GM12878 (cell line): ENCODE data around the gene SMARCC2. TPM values are rescaled to one million over a fixed set of nuclear protein-coding genes. Genes with fewer than 3 reads are reported as not detected.
"Not testable (repeated sequence)": the region's sequence is repeated elsewhere in the genome, so short reads cannot be mapped to it uniquely, and the experiment has no call there.

Experiments
- ATAC-seq: fragments of 200-7000 bp; cut with Tn5 transposase; 3 replicates; pipeline ENCODE4 v1.9.1; 2020; ENCODE audit warnings: mild to moderate bottlenecking, moderate library complexity
- BruUV-seq: library from RNA; stranded (reverse); fragments of 400-500 nt; replicated peaks from 2 replicates; lab custom pipeline; 2021; lab: Mats Ljungman, UMichigan
- CTCF ChIA-PET: fragments of 300-600 bp; sonication (Branson Sonifier 250); formaldehyde crosslinking; extraction: SDS; loops from one replicate; lab custom pipeline; 2021; ENCODE audit warnings: inconsistent platforms; lab: Yijun Ruan, JAX
- POLR2A ChIA-PET: fragments of 350-600 bp; formaldehyde crosslinking; extraction: SDS; loops from one replicate; lab custom pipeline; 2021; ENCODE audit warnings: inconsistent platforms; lab: Charles Lee
- RAD21 ChIA-PET: fragments of 300-600 bp; sonication (Branson Sonifier 250); formaldehyde crosslinking; loops from one replicate; lab custom pipeline; 2023; ENCODE audit warnings: antibody characterized with exemption; ENCODE audit not compliant: unreplicated experiment; lab: Charles Lee
- SMC1A ChIA-PET: fragments of 300-600 bp; sonication (Branson Sonifier 250); formaldehyde crosslinking; loops from one replicate; lab custom pipeline; 2023; ENCODE audit not compliant: unreplicated experiment, uncharacterized antibody; lab: Charles Lee
- DNase-seq: peaks from one replicate; pipeline ENCODE4 v3.0.0-alpha.2; 2011; ENCODE audit warnings: low read depth, low spot score
- FAIRE-seq: peaks from 3 replicates; lab custom pipeline; 2011; peaks lifted over from hg19 to GRCh38; lab: Jason Lieb, UNC
- H2AFZ ChIP-seq: 2 replicates; pipeline ENCODE4 v1.6.0; 2011; ENCODE audit warnings: low read depth, low read length, control low read depth; ENCODE audit not compliant: control insufficient read depth
- H3K27ac ChIP-seq: 2 replicates; pipeline ENCODE4 v1.5.1; 2011; ENCODE audit warnings: control low read depth; ENCODE audit not compliant: control insufficient read depth, insufficient read depth
- H3K27me3 ChIP-seq, 2 experiments: replicated peaks in 1 of 2; 2 replicates each; pipeline versions ENCODE4 v1.6.0 to v1.6.1; 2011; ENCODE audit warnings: low read length in 1 of 2; ENCODE audit not compliant: control insufficient read depth in 2 of 2, insufficient read depth in 2 of 2
- H3K36me3 ChIP-seq, 2 experiments: 2 replicates each; pipeline ENCODE4 v1.5.1; 2011; ENCODE audit warnings: low read length in 1 of 2; ENCODE audit not compliant: control insufficient read depth in 2 of 2, insufficient read depth in 2 of 2
- H3K4me1 ChIP-seq: 2 replicates; pipeline ENCODE4 v1.6.1; 2011; ENCODE audit warnings: mild to moderate bottlenecking, low read length, moderate library complexity, mixed read lengths; ENCODE audit not compliant: control insufficient read depth, insufficient read depth
- H3K4me2 ChIP-seq: 2 replicates; pipeline ENCODE4 v1.6.0; 2011; ENCODE audit warnings: control low read depth; ENCODE audit not compliant: control insufficient read depth, insufficient read depth
- H3K4me3 ChIP-seq: fragments of 200-600 bp; sonication (generic); 2 replicates; pipeline ENCODE4 v1.5.1; 2016
- H3K79me2 ChIP-seq: 2 replicates; pipeline ENCODE4 v1.6.0; 2011; ENCODE audit warnings: low read length; ENCODE audit not compliant: control insufficient read depth, insufficient read depth
- H3K9ac ChIP-seq: 2 replicates; pipeline ENCODE4 v1.8.0; 2011; ENCODE audit warnings: low read length, control low read depth, mixed read lengths; ENCODE audit not compliant: control insufficient read depth, insufficient read depth
- H3K9me3 ChIP-seq: replicated peaks from 3 replicates; pipeline ENCODE4 v1.5.1; 2011; ENCODE audit warnings: mild to moderate bottlenecking, low read length; ENCODE audit not compliant: control insufficient read depth, insufficient read depth
- H4K20me1 ChIP-seq: 2 replicates; pipeline ENCODE4 v1.6.0; 2011; ENCODE audit not compliant: control insufficient read depth, insufficient read depth
- CHD1 ChIP-seq: IDR thresholded peaks from 2 replicates; pipeline ENCODE4 v1.6.1; 2012; ENCODE audit warnings: low read depth, low read length, improper control_type of control experiment
- HDGF ChIP-seq: fragments of 450-650 bp; IDR thresholded peaks from 2 replicates; pipeline ENCODE4 v1.6.1; 2016; ENCODE audit warnings: antibody characterized with exemption
- WGBS: methylation state at CpG from one replicate; pipeline ENCODE4 v1.1.6; 2016; ENCODE audit warnings: low lambda C conversion rate; ENCODE audit not compliant: insufficient replicate concordance, insufficient coverage; ENCODE audit errors: missing lambda C conversion rate; 5-methylcytosine and 5-hydroxymethylcytosine counted together
- in situ Hi-C: fragments of 300-500 bp; cut with MboI; formaldehyde crosslinking; loops from 9 replicates; pipeline ENCODE4 v1.14.3; 2018; ENCODE audit warnings: mixed read lengths
- intact Hi-C: fragments of 100-400 bp; cut with micrococcal nuclease; formaldehyde crosslinking; loops from one replicate; pipeline ENCODE4 v1.14.2; 2022; ENCODE audit not compliant: unreplicated experiment
- polyA plus RNA-seq, 11 experiments: library from polyadenylated mRNA; depleted of rRNA in 4 of 11; unstranded in 6 of 11; stranded (reverse) in 5 of 11; fragments of >200 nt; fragmentation: Nextera tagmentation in 4 of 11; fragmentation: Illumina TruSeq in 1 of 11; extraction: Ambion mirVana in 4 of 11; extraction: Trizol in 1 of 11; gene quantifications; 1 replicate in 1 of 11; 2 replicates in 10 of 11; pipeline versions ENCODE4 v1.2.1 to v1.2.3, GENCODE V29; 2011 to 2016; ENCODE audit warnings: inconsistent platforms in 2 of 11, missing spikeins in 2 of 11, low read depth in 1 of 11
- total RNA-seq, 4 experiments: library from RNA; depleted of rRNA in 3 of 4; stranded (reverse); fragments of >200 nt in 3 of 4; fragmentation: Illumina TruSeq in 1 of 4; extraction: Trizol in 1 of 4; gene quantifications; 2 replicates each; pipeline versions ENCODE4 v1.2.1 to v1.2.3, GENCODE V29; 2013 to 2021

SMARCC2 gene
- total and polyA plus RNA-seq, 10 of the 15 experiments (the other 5 are each of a cell fraction or from before 2014, with no cell fraction given) = 13.6 to 71.2 (median 42.3) TPM

- RAD21 ChIA-PET = interaction anchor here (0.6 to 3.9 kb wide), 12 partner anchors 11 to 1367 kb away, joined by 3 to 57 read pairs (median 5); partner anchors contain the start of genes ANKRD52, DNAJC14, ESYT1 and MYL6
- TF ChIP-seq CHD1 (peak; percentile 78; the same call in 1 of the 2 replicates), HDGF (peak; percentile 28; the same call in 1 of the 2 replicates)
- H3K27ac ChIP-seq = peak overlapping the region; percentile 79
- peaks cover 28% of the 10 kb centered on the region for H3K79me2 ChIP-seq
- H3K4me2 ChIP-seq = peak overlapping the region; percentile 46
- DNase-seq, ATAC-seq, H3K27me3 ChIP-seq, BruUV-seq, FAIRE-seq, in situ Hi-C loops, H4K20me1 ChIP-seq, H3K36me3 ChIP-seq, H2AFZ ChIP-seq, H3K9me3 ChIP-seq: not testable (repeated sequence)
- SMC1A ChIA-PET = interaction anchor here (2.6 to 4.5 kb wide), 4 partner anchors 13 to 379 kb away, joined by 16 to 50 read pairs (median 30); partner anchors contain the start of genes PA2G4, RNF41 and SMARCC2
- POLR2A ChIA-PET = interaction anchor here (0.5 to 5.5 kb wide), 21 partner anchors 8 to 1814 kb away, joined by 3 to 95 read pairs (median 4); partner anchors contain the start of genes CNPY2, DNAJC14, ESYT1 and GDF11
- intact Hi-C loops = loop anchor here (5.0 kb wide), 7 partner anchors 35 to 570 kb away; partner anchors contain the start of genes CNPY2, DNAJC14, MYL6B and PTGES3
- CTCF ChIA-PET = interaction anchor here (0.9 to 4.5 kb wide), 10 partner anchors 9 to 388 kb away, joined by 3 to 121 read pairs (median 10); partner anchors contain the start of genes ANKRD52, CD63, ESYT1 and PA2G4
- H3K4me3 ChIP-seq = peak overlapping the region; percentile 90
- peak overlapping the region; percentile 75 for H3K9ac ChIP-seq
- peaks cover 15% of the 10 kb centered on the region for H3K4me1 ChIP-seq
- 2% methylated on average over 11 of the region's 16 CpGs for WGBS
These were observed 72.1 kb downstream of the SMARCC2 start for GRCh38 chr12:56117082-56117706.
